ENCODE measurements around the gene XPNPEP1.

- no peak for TF ChIP-seq CTCF (IDR thresholded peaks at IDR 0.05)
- TF ChIP-seq POLR2A (IDR thresholded peaks at IDR 0.05), result no peak
- no peak for TF ChIP-seq EP300 (IDR thresholded peaks at IDR 0.05; ENCODE audit: low read depth)
Observed at GRCh38 chr10:109894516-109894915, 28.8 kb downstream of the XPNPEP1 start.

Data from transverse colon (tissue), 3 donors.